Limb (tissue), 2 donors: ENCODE data around the gene SYT4.

ENCODE experiments used
- DNase-seq, 2 donors: peaks; one replicate each; pipeline ENCODE4 v3.0.0-alpha.2; 2016; ENCODE audit errors: extremely low spot score in 2 of 2

Gene SYT4

GRCh38 chr18:43220691-43221090 is 56.6 kb downstream of the SYT4 start:
- DNase-seq: no peak
